T-helper 2 cell treated with Interferon-gamma antibody and Interleukin-4, amounts not matched to agents 5 μg/mL and 100 μg/mL, for 36 hours (primary cell): ENCODE data around the gene AP1S1.
"Not testable (repeated sequence)": the region's sequence is repeated elsewhere in the genome, so short reads cannot be mapped to it uniquely, and the experiment has no call there.

Experiments used
- DNase-seq: peaks from one replicate; pipeline ENCODE4 v3.0.0; 2021; ENCODE audit warnings: low spot score
- H3K27ac Mint-ChIP-seq: one replicate; pipeline ENCODE4 v1.8.0; 2021; ENCODE audit warnings: mild to moderate bottlenecking, mixed read lengths
- H3K27me3 Mint-ChIP-seq: one replicate; pipeline ENCODE4 v1.8.0; 2021; ENCODE audit warnings: low read depth, mixed read lengths
- H3K36me3 Mint-ChIP-seq: one replicate; pipeline ENCODE4 v1.8.0; 2021; ENCODE audit warnings: low read depth, mixed read lengths
- H3K4me1 Mint-ChIP-seq: one replicate; pipeline ENCODE4 v1.8.0; 2021; ENCODE audit warnings: low read depth, mixed read lengths
- H3K4me3 Mint-ChIP-seq: one replicate; pipeline ENCODE4 v1.8.0; 2022; ENCODE audit warnings: mild to moderate bottlenecking, moderate library complexity, mixed read lengths
- H3K9me3 Mint-ChIP-seq: one replicate; pipeline ENCODE4 v1.8.0; 2021; ENCODE audit warnings: mixed read lengths

Gene AP1S1

DNA sequence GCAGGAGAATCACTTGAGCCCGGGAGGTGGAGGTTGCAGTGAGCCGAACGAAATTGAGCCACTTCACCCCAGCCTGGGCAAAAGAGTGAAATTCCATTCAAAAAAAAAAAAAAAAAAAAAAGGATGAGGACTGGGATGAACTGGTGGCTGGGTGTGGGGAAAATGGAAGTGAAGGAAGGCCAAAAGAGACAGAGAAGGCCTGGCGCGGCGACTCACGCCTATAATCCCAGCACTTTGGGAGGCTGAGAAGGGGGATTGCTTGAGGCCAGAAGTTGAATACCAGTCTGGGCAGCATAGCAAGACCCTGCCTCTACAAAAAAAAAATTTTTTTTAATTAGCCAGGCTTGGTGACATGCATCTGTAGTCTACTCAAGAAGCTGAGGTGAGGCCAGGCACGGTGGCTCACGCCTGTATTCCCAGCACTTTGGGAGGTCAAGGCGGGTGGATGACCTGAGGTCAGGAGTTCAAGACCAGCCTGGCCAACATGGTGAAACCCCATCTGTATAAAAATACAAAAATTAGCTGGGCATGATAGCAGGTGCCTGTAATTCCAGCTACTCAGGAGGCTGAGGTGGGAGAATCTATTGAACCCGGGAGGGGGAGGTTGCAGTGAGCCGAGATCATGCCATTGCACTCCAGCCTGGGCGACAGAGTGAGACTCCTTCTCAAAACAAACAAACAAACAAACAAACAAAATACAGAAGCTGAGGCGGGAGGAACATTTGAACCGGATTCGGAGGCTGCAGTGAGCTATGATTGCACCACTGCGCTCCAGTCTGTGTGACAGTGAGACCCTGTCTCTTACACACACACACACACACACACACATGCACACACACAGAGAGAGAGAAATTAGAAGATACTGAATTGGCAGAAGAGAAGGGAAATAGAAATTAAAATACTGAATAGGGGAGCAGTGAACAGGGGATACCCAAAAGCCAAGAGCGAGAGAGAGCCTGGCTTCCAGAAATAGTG lies 21.4 kb upstream of the AP1S1 start:
- peaks cover 55% of the 10 kb centered on the region for H3K27me3 Mint-ChIP-seq
- H3K4me1 Mint-ChIP-seq: peaks cover 17% of the 10 kb centered on the region
- not testable (repeated sequence) for H3K4me3 Mint-ChIP-seq, H3K27ac Mint-ChIP-seq, DNase-seq, H3K9me3 Mint-ChIP-seq, H3K36me3 Mint-ChIP-seq

DNA sequence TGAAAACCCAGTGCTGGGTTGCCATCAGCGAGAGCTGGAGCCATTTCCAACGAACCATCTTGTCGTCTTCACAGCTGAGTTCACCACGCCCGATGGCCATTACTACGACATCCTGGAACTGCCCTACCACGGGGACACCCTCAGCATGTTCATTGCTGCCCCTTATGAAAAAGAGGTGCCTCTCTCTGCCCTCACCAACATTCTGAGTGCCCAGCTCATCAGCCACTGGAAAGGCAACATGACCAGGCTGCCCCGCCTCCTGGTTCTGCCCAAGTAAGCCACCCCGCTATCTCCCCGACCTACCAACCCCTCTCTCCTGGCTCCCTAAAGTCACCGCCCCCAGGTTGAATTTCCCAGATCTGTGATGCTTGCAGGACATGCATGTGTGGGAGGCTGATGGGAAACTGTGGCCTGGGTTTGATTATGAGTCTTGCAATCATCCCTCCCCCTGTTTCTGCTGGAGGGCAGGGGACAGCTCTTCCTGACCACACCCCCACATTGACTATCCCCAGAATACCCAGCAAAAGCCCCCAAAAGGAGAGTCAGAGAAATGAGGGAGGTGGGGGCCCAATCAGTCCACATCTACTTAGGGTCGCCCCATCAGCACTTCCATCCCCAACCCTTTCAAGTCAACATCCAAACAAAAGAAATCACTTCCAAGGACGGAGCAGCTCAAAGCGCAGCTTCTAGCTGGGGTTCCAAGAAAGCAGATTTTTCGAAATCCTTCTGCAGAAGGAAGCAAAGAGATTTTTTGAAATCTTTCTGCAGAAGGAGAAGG lies 20.5 kb upstream of the AP1S1 start:
- H3K9me3 Mint-ChIP-seq: no peaks in the 10 kb centered on the region
- no peak for DNase-seq
- H3K4me1 Mint-ChIP-seq: peaks cover 19% of the 10 kb centered on the region
- H3K27ac Mint-ChIP-seq: no peak overlapping the region
- peaks cover 50% of the 10 kb centered on the region for H3K27me3 Mint-ChIP-seq
- no peaks in the 10 kb centered on the region for H3K36me3 Mint-ChIP-seq
- no peak overlapping the region for H3K4me3 Mint-ChIP-seq

DNA sequence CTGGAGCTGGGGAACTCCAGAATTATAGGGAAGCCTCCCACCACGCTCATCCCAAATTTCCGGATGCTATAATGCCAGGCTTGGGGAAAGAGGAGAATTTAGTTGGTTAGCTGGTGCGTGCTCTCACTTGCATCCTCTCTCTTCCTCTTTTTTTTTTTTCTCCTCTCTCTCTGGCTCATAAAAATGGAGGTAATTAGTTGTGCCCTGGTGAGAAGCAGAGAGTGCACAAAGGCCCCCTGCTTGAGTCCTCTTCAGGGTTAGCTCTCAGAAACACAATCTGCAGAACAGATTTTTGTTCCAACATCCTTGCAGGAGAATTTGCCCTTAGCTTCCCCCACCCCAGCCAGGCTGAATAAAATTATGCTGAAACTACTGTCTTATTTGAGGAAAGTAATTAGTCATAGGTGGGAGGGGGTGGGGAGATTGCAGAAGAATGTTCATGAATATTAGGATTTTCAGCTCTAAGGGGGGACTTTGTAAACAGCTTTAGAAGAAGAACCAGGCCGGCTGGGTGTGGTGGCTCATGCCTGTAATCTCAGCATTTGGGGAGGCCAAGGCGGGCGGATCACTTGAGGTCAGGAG lies 19.8 kb upstream of the AP1S1 start:
- Mint-ChIP-seq H3K4me1 (peaks cover 21% of the 10 kb centered on the region), H3K27me3 (peaks cover 46% of the 10 kb centered on the region), H3K9me3 (no peaks in the 10 kb centered on the region), H3K27ac (no peak overlapping the region), H3K4me3 (no peak overlapping the region), H3K36me3 (no peaks in the 10 kb centered on the region)
- no peak for DNase-seq

DNA sequence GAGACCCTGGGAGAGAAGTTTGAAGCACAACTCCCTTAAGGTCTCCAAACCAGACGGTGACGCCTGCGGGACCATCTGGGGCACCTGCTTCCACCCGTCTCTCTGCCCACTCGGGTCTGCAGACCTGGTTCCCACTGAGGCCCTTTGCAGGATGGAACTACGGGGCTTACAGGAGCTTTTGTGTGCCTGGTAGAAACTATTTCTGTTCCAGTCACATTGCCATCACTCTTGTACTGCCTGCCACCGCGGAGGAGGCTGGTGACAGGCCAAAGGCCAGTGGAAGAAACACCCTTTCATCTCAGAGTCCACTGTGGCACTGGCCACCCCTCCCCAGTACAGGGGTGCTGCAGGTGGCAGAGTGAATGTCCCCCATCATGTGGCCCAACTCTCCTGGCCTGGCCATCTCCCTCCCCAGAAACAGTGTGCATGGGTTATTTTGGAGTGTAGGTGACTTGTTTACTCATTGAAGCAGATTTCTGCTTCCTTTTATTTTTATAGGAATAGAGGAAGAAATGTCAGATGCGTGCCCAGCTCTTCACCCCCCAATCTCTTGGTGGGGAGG lies 16.5 kb upstream of the AP1S1 start:
- peaks cover 42% of the 10 kb centered on the region for H3K27me3 Mint-ChIP-seq
- no peaks in the 10 kb centered on the region for H3K9me3 Mint-ChIP-seq
- no peak for DNase-seq
- H3K27ac Mint-ChIP-seq: peak overlapping the region; percentile 68
- H3K4me1 Mint-ChIP-seq: peaks cover 33% of the 10 kb centered on the region
- H3K36me3 Mint-ChIP-seq: no peaks in the 10 kb centered on the region
- peak overlapping the region; percentile 72 for H3K4me3 Mint-ChIP-seq

DNA sequence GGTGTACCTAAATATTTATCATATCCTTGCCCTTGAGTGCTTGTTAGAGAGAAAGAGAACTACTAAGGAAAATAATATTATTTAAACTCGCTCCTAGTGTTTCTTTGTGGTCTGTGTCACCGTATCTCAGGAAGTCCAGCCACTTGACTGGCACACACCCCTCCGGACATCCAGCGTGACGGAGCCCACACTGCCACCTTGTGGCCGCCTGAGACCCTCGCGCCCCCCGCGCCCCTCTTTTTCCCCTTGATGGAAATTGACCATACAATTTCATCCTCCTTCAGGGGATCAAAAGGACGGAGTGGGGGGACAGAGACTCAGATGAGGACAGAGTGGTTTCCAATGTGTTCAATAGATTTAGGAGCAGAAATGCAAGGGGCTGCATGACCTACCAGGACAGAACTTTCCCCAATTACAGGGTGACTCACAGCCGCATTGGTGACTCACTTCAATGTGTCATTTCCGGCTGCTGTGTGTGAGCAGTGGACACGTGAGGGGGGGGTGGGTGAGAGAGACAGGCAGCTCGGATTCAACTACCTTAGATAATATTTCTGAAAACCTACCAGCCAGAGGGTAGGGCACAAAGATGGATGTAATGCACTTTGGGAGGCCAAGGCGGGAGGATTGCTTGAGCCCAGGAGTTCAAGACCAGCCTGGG lies 15.9 kb upstream of the AP1S1 start:
- H3K27ac Mint-ChIP-seq: peak overlapping the region; percentile 68

DNA sequence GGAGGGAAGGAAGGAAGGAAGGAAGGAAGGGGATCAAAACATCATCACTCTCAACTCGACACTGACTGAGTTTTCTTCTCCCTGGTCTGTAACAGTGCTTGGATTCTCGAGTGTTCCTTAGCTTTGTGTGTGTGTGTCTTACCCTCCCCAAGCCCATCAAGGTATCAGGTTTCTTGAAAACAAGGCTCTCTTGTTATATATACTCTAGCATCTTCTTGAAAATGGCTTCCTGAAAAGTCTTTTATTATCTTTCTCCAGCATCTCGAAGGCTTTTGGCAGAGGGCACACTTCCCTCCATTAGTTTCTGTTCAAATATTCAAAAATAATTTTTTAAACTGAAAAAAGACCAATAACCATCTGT lies 14.0 kb upstream of the AP1S1 start:
- Mint-ChIP-seq H3K4me3 (no peak overlapping the region), H3K27ac (no peak overlapping the region), H3K36me3 (no peaks in the 10 kb centered on the region), H3K27me3 (peaks cover 33% of the 10 kb centered on the region), H3K4me1 (peaks cover 39% of the 10 kb centered on the region), H3K9me3 (no peaks in the 10 kb centered on the region)
- DNase-seq: no peak

More for the DNA sequence above, 15.9 kb upstream of the AP1S1 start:
- Mint-ChIP-seq H3K27me3 (peaks cover 40% of the 10 kb centered on the region), H3K4me1 (peaks cover 35% of the 10 kb centered on the region), H3K36me3 (no peaks in the 10 kb centered on the region), H3K9me3 (no peaks in the 10 kb centered on the region), H3K4me3 (peak overlapping the region; percentile 72)
- DNase-seq: peak; percentile 82

DNA sequence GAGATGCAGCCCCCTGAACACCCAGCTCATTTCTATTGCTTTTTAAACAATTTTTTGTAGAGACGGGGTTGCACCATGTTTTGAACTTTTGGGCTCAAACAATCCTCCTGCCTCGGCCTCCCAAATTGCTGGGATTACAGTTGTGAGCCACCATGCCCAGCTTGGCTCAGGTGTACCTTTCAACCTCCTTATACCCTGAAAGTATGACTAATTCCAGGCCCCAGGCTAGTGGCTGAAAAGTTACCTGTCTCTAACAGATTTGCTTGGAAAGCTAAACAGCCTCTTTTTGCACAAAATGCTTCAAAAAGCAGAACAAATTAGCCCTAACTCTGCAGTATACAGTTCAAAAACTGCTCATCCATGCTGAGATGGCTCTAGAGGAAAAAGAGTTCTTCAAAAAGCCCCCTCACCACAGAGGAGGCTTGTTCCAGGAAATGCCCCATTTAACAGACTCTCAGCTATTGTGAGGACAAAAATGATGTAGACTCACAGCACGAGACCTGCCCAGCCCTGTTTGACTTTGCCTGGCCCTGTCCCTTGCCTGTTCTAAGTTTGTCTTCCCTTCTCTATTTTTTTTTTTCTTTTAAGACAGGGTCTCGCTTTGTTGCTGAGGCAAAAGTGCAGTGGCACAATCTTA lies 13.4 kb upstream of the AP1S1 start:
- no peak for DNase-seq
- no peaks in the 10 kb centered on the region for H3K36me3 Mint-ChIP-seq
- no peak overlapping the region for H3K27ac Mint-ChIP-seq
- no peaks in the 10 kb centered on the region for H3K9me3 Mint-ChIP-seq
- H3K4me1 Mint-ChIP-seq: peaks cover 39% of the 10 kb centered on the region
- H3K4me3 Mint-ChIP-seq: no peak overlapping the region
- peaks cover 28% of the 10 kb centered on the region for H3K27me3 Mint-ChIP-seq

DNA sequence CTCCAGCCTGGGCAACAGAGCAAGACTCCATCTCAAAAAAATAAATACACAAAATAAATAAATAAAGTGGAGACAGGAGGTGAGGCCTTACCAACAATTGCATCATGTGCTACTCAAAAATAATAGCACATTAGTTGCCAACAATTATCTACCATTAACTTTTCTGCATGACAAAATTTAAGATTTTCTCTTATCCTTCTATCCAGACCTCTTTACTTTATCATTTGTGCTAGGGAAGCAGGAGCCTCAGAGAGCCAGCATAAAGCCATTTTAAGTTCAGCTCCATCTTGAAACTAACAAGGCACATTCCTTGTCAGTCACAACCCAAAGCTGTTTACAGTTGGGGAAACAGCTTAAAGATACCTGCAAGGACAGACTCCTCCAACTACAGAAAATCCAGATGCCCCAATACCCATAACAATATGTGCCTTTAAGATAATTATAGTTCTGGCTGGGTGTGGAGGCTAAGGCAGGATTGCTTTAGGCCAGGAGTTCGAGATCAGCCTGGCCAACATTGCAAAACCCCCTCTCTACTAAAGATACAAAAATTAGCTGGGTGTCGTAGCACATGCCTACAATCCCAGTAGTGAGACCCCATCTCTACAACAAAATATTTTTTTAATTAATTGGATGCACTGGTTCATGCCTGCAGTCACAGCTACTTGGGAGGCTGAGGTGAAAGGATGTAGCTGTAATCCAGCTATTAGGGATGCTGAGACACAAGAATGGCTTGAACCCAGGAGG lies 2.2 kb upstream of the AP1S1 start:
- Mint-ChIP-seq H3K27me3 (peaks cover 27% of the 10 kb centered on the region), H3K36me3 (peaks cover 2% of the 10 kb centered on the region), H3K4me1 (peaks cover 9% of the 10 kb centered on the region), H3K4me3 (no peak overlapping the region), H3K9me3 (no peaks in the 10 kb centered on the region), H3K27ac (no peak overlapping the region)
- no peak for DNase-seq

DNA sequence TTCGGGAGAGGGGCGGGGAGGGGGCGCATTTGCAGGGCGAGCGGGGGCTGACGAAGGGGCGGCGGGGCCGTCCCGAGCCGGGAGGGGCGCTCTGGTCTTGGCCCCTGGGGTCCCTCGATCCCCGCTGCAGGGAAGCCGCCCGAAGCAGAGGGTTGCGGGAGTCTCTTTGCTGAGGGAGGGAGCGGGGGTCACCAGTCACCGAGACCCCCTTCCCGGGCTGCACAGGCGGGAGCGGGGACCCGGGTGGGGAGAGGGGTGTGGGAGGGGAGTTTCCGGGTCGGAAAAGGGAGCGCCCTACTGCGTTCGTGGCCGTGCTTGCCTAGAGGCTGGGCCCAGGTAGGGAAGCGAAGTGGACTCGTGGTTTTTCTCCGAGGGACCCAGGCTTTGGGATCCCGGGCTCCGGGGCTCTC lies 422 bp downstream of the AP1S1 start:
- Mint-ChIP-seq H3K36me3 (peaks cover 5% of the 10 kb centered on the region), H3K4me1 (peaks cover 8% of the 10 kb centered on the region), H3K27ac (no peak overlapping the region), H3K9me3 (no peaks in the 10 kb centered on the region), H3K4me3 (peak overlapping the region; percentile 85), H3K27me3 (peaks cover 18% of the 10 kb centered on the region)
- DNase-seq: peak; percentile 27

DNA sequence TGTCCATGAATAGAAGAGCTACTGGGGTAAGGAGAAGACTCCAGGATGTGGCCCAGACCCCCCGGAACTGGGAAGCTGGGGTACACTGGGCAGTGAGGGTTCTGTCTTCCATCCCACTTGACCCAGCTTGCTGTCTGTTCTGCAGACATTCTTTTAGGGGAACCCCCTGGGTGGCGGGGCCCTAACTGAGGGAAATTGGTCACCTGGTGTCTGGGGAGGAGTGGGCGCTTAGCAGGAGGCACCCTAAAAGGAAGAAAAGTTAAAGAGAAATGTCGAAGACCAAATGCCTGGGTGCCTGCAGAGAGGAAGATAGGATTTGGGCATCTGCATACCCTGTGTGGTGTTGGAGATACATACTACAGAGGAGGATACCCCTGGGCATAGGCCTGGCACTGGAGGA lies 1.0 kb downstream of the AP1S1 start:
- Mint-ChIP-seq H3K36me3 (peaks cover 10% of the 10 kb centered on the region), H3K27me3 (peaks cover 17% of the 10 kb centered on the region), H3K27ac (no peak overlapping the region), H3K9me3 (no peaks in the 10 kb centered on the region), H3K4me3 (peak overlapping the region; percentile 85), H3K4me1 (peaks cover 8% of the 10 kb centered on the region)
- DNase-seq: no peak

DNA sequence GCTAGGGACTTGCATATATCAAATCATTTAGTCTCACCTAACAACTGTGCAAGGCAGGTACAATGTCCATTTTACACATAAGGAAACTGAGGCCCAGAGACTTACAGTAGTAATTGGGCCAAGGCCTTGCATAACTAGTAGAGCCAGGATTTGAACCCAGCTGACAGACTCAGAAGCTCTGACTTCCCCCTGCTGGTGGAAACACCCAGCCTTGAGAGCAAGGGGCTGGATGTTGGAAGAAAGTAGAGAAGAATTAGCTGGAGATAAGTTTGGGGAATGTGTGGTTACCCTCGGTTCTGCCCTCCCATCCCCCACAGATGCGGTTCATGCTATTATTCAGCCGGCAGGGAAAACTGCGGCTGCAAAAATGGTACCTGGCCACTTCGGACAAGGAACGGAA lies 2.0 kb downstream of the AP1S1 start:
- Mint-ChIP-seq H3K36me3 (peaks cover 10% of the 10 kb centered on the region), H3K9me3 (no peaks in the 10 kb centered on the region), H3K4me1 (peaks cover 8% of the 10 kb centered on the region), H3K4me3 (peak overlapping the region; percentile 6), H3K27ac (no peak overlapping the region), H3K27me3 (peaks cover 15% of the 10 kb centered on the region)
- no peak for DNase-seq

DNA sequence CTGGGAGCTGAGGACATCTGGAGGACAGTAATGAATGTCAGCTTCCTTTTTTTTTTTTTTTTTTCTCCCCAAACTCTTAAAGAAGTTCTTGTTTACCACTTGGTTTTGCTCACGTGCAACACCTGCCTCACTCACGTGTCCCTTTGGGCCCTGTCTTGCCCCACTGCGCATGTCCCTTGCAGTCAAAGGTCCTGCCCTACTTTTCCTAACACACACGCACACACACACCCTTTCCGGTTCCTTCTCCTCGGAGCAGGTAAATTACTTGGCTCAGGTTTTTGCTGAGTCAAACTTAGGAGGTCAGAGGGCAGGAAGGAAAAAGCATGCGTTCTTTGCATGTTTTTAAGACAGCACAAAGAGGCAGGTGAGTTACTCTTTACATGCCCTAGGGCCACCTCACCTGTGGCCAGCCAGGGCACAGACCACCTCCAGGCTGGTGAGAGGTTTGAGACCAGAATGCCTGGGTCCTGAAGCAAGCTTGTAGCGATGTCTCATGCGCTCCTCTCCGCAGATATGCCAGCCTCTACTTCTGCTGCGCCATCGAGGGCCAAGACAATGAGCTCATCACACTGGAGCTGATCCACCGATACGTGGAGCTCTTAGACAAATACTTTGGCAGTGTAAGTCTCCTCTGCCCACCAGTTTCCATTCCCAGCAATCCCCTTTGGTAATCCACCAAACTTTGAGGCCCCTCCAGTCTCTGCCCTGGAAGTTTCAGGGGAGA lies 2.8 kb downstream of the AP1S1 start:
- no peak for DNase-seq
- peaks cover 8% of the 10 kb centered on the region for H3K4me1 Mint-ChIP-seq
- H3K27ac Mint-ChIP-seq: no peak overlapping the region
- H3K36me3 Mint-ChIP-seq: peaks cover 10% of the 10 kb centered on the region
- peak overlapping the region; percentile 28 for H3K4me3 Mint-ChIP-seq
- H3K9me3 Mint-ChIP-seq: no peaks in the 10 kb centered on the region
- peaks cover 13% of the 10 kb centered on the region for H3K27me3 Mint-ChIP-seq
